ENCODE results near the gene AKAP12.

DNA sequence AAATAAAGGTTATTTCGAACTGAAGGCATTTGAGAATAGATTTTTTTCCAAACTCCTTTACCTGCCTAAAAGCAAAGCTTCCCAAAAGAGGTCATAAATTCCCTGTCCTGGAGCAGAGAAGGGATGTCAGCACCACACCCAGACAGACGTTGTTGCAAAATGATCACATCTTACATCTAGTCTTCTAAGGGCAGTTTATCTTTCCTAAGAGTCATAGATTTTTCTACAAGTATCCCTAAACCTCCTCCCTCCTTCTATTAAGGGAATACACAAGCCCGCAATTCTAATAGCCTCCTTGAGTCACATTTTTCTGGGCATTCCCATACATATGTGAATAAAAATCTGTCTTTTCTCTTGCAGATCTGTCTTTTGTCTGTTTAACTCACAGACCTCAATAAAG lies 20.6 kb upstream of the AKAP12 start:
- TF ChIP-seq CREB1 (CRISPR knock-in tag; IDR thresholded peaks at IDR 0.05; ENCODE audit: low read depth) (no peak), EZH2phosphoT487 (IDR thresholded peaks at IDR 0.05; ENCODE audit: unreplicated experiment) (no peak), CTCF (conservative IDR thresholded peaks at IDR 0.05; ENCODE audit: low read depth in 2 of 2) (no peak), POLR2AphosphoS5 (IDR thresholded peaks at IDR 0.05; ENCODE audit: low read depth) (no peak), REST (IDR thresholded peaks at IDR 0.05; ENCODE audit: unreplicated experiment) (no peak), EZH2 (IDR thresholded peaks at IDR 0.05; ENCODE audit: low read depth, unreplicated experiment) (no peak), ZNF331 (CRISPR knock-in tag; IDR thresholded peaks at IDR 0.05; ENCODE audit: low read depth) (no peak), JUNB (IDR thresholded peaks at IDR 0.05; ENCODE audit: unreplicated experiment) (no peak), ZNF114 (CRISPR knock-in tag; IDR thresholded peaks at IDR 0.05) (no peak), STAT1 (IDR thresholded peaks at IDR 0.05; ENCODE audit: unreplicated experiment) (no peak), NANOG (IDR thresholded peaks at IDR 0.05; ENCODE audit: borderline replicate concordance) (no peak)
- TF ChIP-seq, protein P1, sequence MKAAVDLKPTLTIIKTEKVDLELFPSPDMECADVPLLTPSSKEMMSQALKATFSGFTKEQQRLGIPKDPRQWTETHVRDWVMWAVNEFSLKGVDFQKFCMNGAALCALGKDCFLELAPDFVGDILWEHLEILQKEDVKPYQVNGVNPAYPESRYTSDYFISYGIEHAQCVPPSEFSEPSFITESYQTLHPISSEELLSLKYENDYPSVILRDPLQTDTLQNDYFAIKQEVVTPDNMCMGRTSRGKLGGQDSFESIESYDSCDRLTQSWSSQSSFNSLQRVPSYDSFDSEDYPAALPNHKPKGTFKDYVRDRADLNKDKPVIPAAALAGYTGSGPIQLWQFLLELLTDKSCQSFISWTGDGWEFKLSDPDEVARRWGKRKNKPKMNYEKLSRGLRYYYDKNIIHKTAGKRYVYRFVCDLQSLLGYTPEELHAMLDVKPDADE (IDR thresholded peaks at IDR 0.05), result no peak
- TF ChIP-seq, protein P2, sequence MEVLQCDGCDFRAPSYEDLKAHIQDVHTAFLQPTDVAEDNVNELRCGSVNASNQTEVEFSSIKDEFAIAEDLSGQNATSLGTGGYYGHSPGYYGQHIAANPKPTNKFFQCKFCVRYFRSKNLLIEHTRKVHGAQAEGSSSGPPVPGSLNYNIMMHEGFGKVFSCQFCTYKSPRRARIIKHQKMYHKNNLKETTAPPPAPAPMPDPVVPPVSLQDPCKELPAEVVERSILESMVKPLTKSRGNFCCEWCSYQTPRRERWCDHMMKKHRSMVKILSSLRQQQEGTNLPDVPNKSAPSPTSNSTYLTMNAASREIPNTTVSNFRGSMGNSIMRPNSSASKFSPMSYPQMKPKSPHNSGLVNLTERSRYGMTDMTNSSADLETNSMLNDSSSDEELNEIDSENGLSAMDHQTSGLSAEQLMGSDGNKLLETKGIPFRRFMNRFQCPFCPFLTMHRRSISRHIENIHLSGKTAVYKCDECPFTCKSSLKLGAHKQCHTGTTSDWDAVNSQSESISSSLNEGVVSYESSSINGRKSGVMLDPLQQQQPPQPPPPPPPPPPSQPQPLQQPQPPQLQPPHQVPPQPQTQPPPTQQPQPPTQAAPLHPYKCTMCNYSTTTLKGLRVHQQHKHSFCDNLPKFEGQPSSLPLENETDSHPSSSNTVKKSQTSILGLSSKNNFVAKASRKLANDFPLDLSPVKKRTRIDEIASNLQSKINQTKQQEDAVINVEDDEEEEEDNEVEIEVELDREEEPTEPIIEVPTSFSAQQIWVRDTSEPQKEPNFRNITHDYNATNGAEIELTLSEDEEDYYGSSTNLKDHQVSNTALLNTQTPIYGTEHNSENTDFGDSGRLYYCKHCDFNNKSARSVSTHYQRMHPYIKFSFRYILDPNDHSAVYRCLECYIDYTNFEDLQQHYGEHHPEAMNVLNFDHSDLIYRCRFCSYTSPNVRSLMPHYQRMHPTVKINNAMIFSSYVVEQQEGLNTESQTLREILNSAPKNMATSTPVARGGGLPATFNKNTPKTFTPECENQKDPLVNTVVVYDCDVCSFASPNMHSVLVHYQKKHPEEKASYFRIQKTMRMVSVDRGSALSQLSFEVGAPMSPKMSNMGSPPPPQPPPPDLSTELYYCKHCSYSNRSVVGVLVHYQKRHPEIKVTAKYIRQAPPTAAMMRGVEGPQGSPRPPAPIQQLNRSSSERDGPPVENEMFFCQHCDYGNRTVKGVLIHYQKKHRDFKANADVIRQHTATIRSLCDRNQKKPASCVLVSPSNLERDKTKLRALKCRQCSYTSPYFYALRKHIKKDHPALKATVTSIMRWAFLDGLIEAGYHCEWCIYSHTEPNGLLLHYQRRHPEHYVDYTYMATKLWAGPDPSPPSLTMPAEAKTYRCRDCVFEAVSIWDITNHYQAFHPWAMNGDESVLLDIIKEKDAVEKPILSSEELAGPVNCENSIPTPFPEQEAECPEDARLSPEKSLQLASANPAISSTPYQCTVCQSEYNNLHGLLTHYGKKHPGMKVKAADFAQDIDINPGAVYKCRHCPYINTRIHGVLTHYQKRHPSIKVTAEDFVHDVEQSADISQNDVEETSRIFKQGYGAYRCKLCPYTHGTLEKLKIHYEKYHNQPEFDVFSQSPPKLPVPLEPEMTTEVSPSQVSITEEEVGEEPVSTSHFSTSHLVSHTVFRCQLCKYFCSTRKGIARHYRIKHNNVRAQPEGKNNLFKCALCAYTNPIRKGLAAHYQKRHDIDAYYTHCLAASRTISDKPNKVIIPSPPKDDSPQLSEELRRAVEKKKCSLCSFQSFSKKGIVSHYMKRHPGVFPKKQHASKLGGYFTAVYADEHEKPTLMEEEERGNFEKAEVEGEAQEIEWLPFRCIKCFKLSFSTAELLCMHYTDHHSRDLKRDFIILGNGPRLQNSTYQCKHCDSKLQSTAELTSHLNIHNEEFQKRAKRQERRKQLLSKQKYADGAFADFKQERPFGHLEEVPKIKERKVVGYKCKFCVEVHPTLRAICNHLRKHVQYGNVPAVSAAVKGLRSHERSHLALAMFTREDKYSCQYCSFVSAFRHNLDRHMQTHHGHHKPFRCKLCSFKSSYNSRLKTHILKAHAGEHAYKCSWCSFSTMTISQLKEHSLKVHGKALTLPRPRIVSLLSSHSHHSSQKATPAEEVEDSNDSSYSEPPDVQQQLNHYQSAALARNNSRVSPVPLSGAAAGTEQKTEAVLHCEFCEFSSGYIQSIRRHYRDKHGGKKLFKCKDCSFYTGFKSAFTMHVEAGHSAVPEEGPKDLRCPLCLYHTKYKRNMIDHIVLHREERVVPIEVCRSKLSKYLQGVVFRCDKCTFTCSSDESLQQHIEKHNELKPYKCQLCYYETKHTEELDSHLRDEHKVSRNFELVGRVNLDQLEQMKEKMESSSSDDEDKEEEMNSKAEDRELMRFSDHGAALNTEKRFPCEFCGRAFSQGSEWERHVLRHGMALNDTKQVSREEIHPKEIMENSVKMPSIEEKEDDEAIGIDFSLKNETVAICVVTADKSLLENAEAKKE (CRISPR knock-in tag; IDR thresholded peaks at IDR 0.05), result no peak

All from GM23338 (cell line).